Measurements from ENCODE around the gene SETDB1. TPM values are rescaled to one million over a fixed set of nuclear protein-coding genes. Genes with fewer than 3 reads are reported as not detected.
"Not testable (repeated sequence)": the region's sequence is repeated elsewhere in the genome, so short reads cannot be mapped to it uniquely, and the experiment has no call there.

Gene SETDB1
- total RNA-seq, 1 donor, result 34.1 TPM

GRCh38 chr1:150928286-150928685, 2.1 kb downstream of the SETDB1 start:
- DNase-seq (ENCODE audit: low read depth), result peak; percentile 9
- TF ChIP-seq CTCF (IDR thresholded peaks at IDR 0.05; ENCODE audit: insufficient read depth, low read depth, low read length), result no peak
- no peak overlapping the region for H3K4me3 ChIP-seq (ENCODE audit: low read depth, low read length)

GRCh38 chr1:150928775-150929174, 2.6 kb downstream of the SETDB1 start:
- not testable (repeated sequence) for H3K4me3 ChIP-seq (ENCODE audit: low read depth, low read length); DNase-seq (ENCODE audit: low read depth)

- peak; percentile 14 for DNase-seq (ENCODE audit: low read depth)
- no peak for TF ChIP-seq CTCF (IDR thresholded peaks at IDR 0.05; ENCODE audit: insufficient read depth, low read depth, low read length)
- no peak overlapping the region for H3K4me3 ChIP-seq (ENCODE audit: low read depth, low read length)
Measured at GRCh38 chr1:150931773-150932172, 5.6 kb downstream of the SETDB1 start.

GRCh38 chr1:150944856-150945255, 18.7 kb downstream of the SETDB1 start:
- no peak for DNase-seq (ENCODE audit: low read depth)
- no peak overlapping the region for H3K4me3 ChIP-seq (ENCODE audit: low read depth, low read length)
- no peak for TF ChIP-seq CTCF (IDR thresholded peaks at IDR 0.05; ENCODE audit: insufficient read depth, low read depth, low read length)

GRCh38 chr1:150954708-150955107, 28.5 kb downstream of the SETDB1 start:
- DNase-seq (ENCODE audit: low read depth), result no peak
- H3K4me3 ChIP-seq (ENCODE audit: low read depth, low read length), result no peak overlapping the region
- TF ChIP-seq CTCF (IDR thresholded peaks at IDR 0.05; ENCODE audit: insufficient read depth, low read depth, low read length), result no peak

GRCh38 chr1:150955280-150955679, 29.1 kb downstream of the SETDB1 start:
- no peak for TF ChIP-seq CTCF (IDR thresholded peaks at IDR 0.05; ENCODE audit: insufficient read depth, low read depth, low read length)
- H3K4me3 ChIP-seq (ENCODE audit: low read depth, low read length), result no peak overlapping the region
- no peak for DNase-seq (ENCODE audit: low read depth)

GRCh38 chr1:150957666-150958065, 31.5 kb downstream of the SETDB1 start:
- H3K4me3 ChIP-seq (ENCODE audit: low read depth, low read length), result no peak overlapping the region
- TF ChIP-seq CTCF (IDR thresholded peaks at IDR 0.05; ENCODE audit: insufficient read depth, low read depth, low read length), result no peak
- DNase-seq (ENCODE audit: low read depth), result no peak
